Measurements from ENCODE around the gene LCE1F.

LCE1F gene

DNA sequence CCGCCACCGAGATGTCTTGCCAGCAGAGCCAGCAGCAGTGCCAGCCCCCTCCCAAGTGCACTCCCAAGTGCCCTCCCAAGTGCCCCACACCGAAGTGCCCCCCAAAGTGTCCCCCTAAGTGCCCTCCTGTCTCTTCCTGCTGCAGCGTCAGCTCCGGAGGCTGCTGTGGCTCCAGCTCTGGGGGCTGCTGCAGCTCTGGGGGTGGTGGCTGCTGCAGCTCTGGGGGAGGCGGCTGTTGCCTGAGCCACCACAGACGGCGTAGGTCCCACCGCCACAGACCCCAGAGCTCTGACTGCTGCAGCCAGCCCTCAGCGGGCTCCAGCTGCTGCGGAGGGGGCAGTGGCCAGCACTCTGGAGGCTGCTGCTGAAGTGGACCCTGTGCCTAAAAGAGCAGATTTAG lies 1.4 kb downstream of the LCE1F start:
- DNase-seq (ENCODE audit: low read depth in 2 of 2): no peak

DNA sequence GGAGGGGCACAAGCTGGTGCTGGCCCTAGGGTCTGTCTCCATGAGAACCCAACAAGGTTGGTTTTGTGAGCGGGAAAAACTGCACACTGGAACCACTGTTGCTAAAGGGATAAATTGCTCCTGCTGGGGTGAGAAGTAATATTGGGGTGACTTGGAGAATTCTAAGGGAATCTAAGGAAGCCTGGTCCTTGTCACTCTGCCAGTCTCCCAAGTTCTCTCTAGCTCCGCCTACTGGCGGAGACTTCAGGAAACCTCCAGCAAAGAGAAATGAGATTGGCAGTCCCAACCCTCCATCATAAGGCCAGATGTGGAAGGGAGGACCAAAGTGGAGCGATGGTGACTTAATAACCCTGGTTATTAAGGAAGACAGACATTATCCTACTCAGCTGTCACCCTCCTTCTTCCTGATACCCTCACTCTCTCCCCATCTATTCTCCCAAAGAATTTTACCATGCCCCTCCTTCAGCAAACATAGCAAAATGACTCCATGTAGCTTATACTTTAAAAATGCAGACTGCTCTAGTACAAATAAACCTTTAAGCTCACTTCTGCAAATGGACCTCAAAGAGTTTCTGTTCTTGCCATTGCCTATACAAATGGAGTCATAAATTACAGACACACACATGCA lies 2.7 kb downstream of the LCE1F start:
- no peak for DNase-seq (ENCODE audit: low read depth in 2 of 2)

- no peak for DNase-seq (ENCODE audit: low read depth in 2 of 2)
Measured at GRCh38 chr1:152783095-152783494, 8.2 kb downstream of the LCE1F start.

- DNase-seq (ENCODE audit: low read depth in 2 of 2): no peak
Measured at GRCh38 chr1:152786077-152786476, 11.1 kb downstream of the LCE1F start, which contains the start of gene LCE1E. Gene LCE1E (plus strand): TSS chr1:152786257. CDS start chr1:152787300, 1,043 bp downstream.

GRCh38 chr1:152795686-152796085 lies 20.7 kb downstream of the LCE1F start:
- DNase-seq (ENCODE audit: low read depth in 2 of 2): no peak

- DNase-seq (ENCODE audit: low read depth in 2 of 2): no peak
Measured at GRCh38 chr1:152796421-152796820, 21.5 kb downstream of the LCE1F start, which contains the start of gene LCE1D. Gene LCE1D (plus strand): TSS chr1:152796721. CDS start chr1:152797795, 1,074 bp downstream.

DNA sequence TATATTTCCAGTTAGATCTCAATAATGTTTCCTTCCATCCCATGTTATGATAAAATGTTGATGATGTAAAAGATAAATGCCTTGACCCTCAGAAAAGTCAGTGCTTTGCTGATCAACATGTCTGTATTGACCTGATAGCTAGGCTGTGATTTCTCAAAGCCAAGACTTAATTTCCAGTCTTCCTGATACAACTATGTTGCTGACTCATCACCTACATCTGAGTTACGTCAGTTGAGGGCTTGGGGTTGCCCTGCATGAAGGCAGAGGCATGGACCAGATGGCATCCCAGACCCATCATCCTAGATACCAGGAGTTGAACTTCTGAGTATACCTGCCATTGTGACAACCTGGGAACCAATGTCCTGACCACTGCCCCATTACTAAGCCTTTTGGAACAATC lies 26.4 kb downstream of the LCE1F start:
- no peak for DNase-seq (ENCODE audit: low read depth in 2 of 2)

- no peak for DNase-seq (ENCODE audit: low read depth in 2 of 2)
Measured at GRCh38 chr1:152806576-152806975, 31.6 kb downstream of the LCE1F start, which contains the start of gene LCE1C. Gene LCE1C (minus strand): TSS chr1:152806651. CDS start chr1:152805478, 1,173 bp downstream.

- no peak for DNase-seq (ENCODE audit: low read depth in 2 of 2)
Measured at GRCh38 chr1:152811050-152811449, 36.1 kb downstream of the LCE1F start.

DNA sequence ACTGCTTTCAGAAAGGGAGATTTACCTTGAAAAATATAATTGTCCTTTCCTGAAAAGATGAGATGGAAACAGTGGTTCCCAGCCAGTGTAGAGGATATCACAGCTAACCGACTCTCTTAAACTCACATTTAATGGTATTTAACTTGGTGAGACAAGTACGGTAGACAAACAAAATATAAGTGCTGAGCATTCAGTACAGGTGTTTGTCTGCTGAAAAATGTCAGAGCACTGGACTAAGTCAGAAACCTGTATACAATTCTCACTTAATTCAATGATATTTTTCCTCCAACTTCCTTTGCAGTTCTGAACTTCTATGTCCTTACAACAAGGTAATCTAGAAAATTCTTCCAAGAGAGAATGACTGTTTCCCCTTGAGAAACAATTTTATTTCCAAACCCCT lies 36.7 kb downstream of the LCE1F start, which contains the start of gene LCE1B:
Gene LCE1B, plus strand, starts transcription at position 301 of the 400 bp plus-strand sequence. CDS start 476 bp downstream, outside the sequence.
- DNase-seq (ENCODE audit: low read depth in 2 of 2): no peak

GRCh38 chr1:152817309-152817708 lies 42.4 kb downstream of the LCE1F start:
- no peak for DNase-seq (ENCODE audit: low read depth in 2 of 2)

DNA sequence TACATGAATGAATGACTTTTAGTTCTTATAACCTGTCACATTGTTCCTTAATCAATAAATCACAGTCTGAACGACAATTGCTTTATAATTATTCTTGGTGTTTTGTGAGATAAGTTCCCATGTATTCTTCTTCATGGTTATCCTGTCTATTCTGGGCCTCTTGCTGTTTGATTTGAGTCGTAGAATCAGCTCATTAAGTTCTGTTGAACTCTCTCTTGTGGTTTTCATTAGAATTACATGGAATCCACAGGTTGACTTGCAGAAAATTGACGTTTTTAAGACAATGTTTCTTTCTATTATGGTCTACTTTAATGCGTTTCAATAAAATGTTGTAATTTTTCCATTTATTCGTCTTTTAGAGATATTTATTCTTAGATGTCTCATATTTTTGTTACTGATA lies 48.4 kb downstream of the LCE1F start:
- DNase-seq (ENCODE audit: low read depth in 2 of 2): no peak

DNA sequence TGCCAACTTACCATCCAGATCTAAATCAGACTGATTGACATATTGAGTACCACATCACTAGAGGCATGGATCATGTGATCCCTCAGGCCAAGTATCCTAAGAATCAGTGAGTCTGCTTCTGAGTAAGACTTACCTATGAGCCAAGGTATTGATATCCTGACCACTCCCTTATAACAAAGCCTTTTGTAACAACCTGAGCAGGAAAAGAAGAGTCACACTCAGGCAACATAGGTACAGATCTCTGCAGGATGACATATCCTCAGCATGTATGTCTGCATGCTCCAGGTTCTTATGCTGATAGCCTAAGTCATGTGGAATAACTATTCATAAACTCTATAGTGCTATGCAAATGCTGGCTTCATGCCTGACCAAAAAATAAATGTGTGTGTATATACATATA lies 50.0 kb downstream of the LCE1F start:
- no peak for DNase-seq (ENCODE audit: low read depth in 2 of 2)

Data from stimulated activated CD8-positive, alpha-beta memory T cell treated with anti-CD3 and anti-CD28 coated beads, Interleukin-2, amount 100 ng/mL, for 48 hours (primary cell).